Calu3 (cell line): Measurements from ENCODE around the gene TAS2R30. TPM values are rescaled to one million over a fixed set of nuclear protein-coding genes. Genes with fewer than 3 reads are reported as not detected.
"Not testable (repeated sequence)": the region's sequence is repeated elsewhere in the genome, so short reads cannot be mapped to it uniquely, and the experiment has no call there.

Source experiments
- BruUV-seq: library from RNA; stranded (reverse); fragments of 400-500 nt; replicated peaks from 2 replicates; lab custom pipeline; 2021; lab: Mats Ljungman, UMichigan
- CTCF ChIA-PET: fragments of 300-600 bp; sonication (Branson Sonifier 250); formaldehyde crosslinking; loops from one replicate; lab custom pipeline; 2022; ENCODE audit warnings: antibody characterized with exemption; lab: Charles Lee
- DNase-seq: peaks from one replicate; pipeline ENCODE4 v3.0.0; 2022
- H3K27ac Mint-ChIP-seq: one replicate; pipeline ENCODE4 v1.8.0; 2022; ENCODE audit warnings: mixed read lengths; ENCODE audit not compliant: unreplicated experiment
- H3K27me3 Mint-ChIP-seq: one replicate; pipeline ENCODE4 v1.8.0; 2022; ENCODE audit warnings: mixed read lengths; ENCODE audit not compliant: unreplicated experiment
- H3K36me3 Mint-ChIP-seq: one replicate; pipeline ENCODE4 v1.8.0; 2022; ENCODE audit warnings: mild to moderate bottlenecking, moderate library complexity, mixed read lengths; ENCODE audit not compliant: insufficient read depth, unreplicated experiment
- H3K4me1 Mint-ChIP-seq: one replicate; pipeline ENCODE4 v1.8.0; 2022; ENCODE audit warnings: mild to moderate bottlenecking, low read depth, mixed read lengths; ENCODE audit not compliant: unreplicated experiment
- H3K4me3 Mint-ChIP-seq: one replicate; pipeline ENCODE4 v1.8.0; 2022; ENCODE audit warnings: mild to moderate bottlenecking, low read depth, moderate library complexity, mixed read lengths; ENCODE audit not compliant: unreplicated experiment
- H3K9me3 Mint-ChIP-seq: one replicate; pipeline ENCODE4 v1.8.0; 2022; ENCODE audit warnings: low read depth, mixed read lengths; ENCODE audit not compliant: unreplicated experiment
- CTCF ChIP-seq: fragments of 200-600 bp; IDR thresholded peaks from one replicate; pipeline ENCODE4 v1.8.0; 2022; ENCODE audit warnings: antibody characterized with exemption; ENCODE audit not compliant: unreplicated experiment
- intact Hi-C: fragments of 100-400 bp; cut with micrococcal nuclease; formaldehyde crosslinking; loops from one replicate; pipeline ENCODE4 v1.10.0; 2022; ENCODE audit not compliant: unreplicated experiment
- total RNA-seq: library from RNA; stranded (reverse); gene quantifications from 2 replicates; pipeline ENCODE4 v1.2.3, GENCODE V29; 2022

Gene TAS2R30
- total RNA-seq, 1 experiment from 2014 or later = 3.5 TPM

GRCh38 chr12:11133162-11133561 lies 1.3 kb downstream of the TAS2R30 start:
- Mint-ChIP-seq H3K36me3 (no peaks in the 10 kb centered on the region), H3K9me3 (peaks cover 2% of the 10 kb centered on the region), H3K27me3 (no peaks in the 10 kb centered on the region), H3K27ac (no peak overlapping the region), H3K4me3 (no peak overlapping the region), H3K4me1 (peaks cover 13% of the 10 kb centered on the region)
- intact Hi-C loops = no loop called here
- no TSS peak for BruUV-seq
- TF ChIP-seq CTCF = no peak
- DNase-seq = no peak
- CTCF ChIA-PET = no interaction called here

GRCh38 chr12:11130999-11131398 lies 3.4 kb downstream of the TAS2R30 start:
- no peak overlapping the region for H3K27ac Mint-ChIP-seq
- CTCF ChIA-PET = no interaction called here
- no peak for DNase-seq
- BruUV-seq = no TSS peak
- H3K4me3 Mint-ChIP-seq = no peak overlapping the region
- no peak for TF ChIP-seq CTCF
- no peaks in the 10 kb centered on the region for H3K36me3 Mint-ChIP-seq
- peaks cover 13% of the 10 kb centered on the region for H3K4me1 Mint-ChIP-seq
- no peaks in the 10 kb centered on the region for H3K27me3 Mint-ChIP-seq
- H3K9me3 Mint-ChIP-seq = peaks cover 2% of the 10 kb centered on the region
- intact Hi-C loops = no loop called here

GRCh38 chr12:11130382-11130781 lies 4.1 kb downstream of the TAS2R30 start:
- intact Hi-C loops = no loop called here
- no peaks in the 10 kb centered on the region for H3K27me3 Mint-ChIP-seq
- no peak for TF ChIP-seq CTCF
- H3K4me1 Mint-ChIP-seq = peaks cover 13% of the 10 kb centered on the region
- no peaks in the 10 kb centered on the region for H3K36me3 Mint-ChIP-seq
- no TSS peak for BruUV-seq
- H3K4me3 Mint-ChIP-seq = no peak overlapping the region
- H3K9me3 Mint-ChIP-seq = peaks cover 2% of the 10 kb centered on the region
- no peak overlapping the region for H3K27ac Mint-ChIP-seq
- CTCF ChIA-PET = no interaction called here
- no peak for DNase-seq

- BruUV-seq, H3K4me1 Mint-ChIP-seq, H3K27me3 Mint-ChIP-seq, H3K4me3 Mint-ChIP-seq, intact Hi-C loops, DNase-seq, H3K27ac Mint-ChIP-seq, H3K36me3 Mint-ChIP-seq, CTCF ChIA-PET: not testable (repeated sequence)
- H3K9me3 Mint-ChIP-seq = peaks cover 21% of the 10 kb centered on the region
Observed at GRCh38 chr12:11114130-11114529, 20.3 kb downstream of the TAS2R30 start.

GRCh38 chr12:11111213-11111612 lies 23.2 kb downstream of the TAS2R30 start:
- H3K27ac Mint-ChIP-seq, H3K4me3 Mint-ChIP-seq, BruUV-seq, intact Hi-C loops, H3K36me3 Mint-ChIP-seq, H3K27me3 Mint-ChIP-seq, DNase-seq, CTCF ChIA-PET: not testable (repeated sequence)
- peaks cover 14% of the 10 kb centered on the region for H3K4me1 Mint-ChIP-seq
- peaks cover 14% of the 10 kb centered on the region for H3K9me3 Mint-ChIP-seq
